ENCODE data around the gene STYXL1.

GRCh38 chr7:75948179-75948578, 99.6 kb downstream of the STYXL1 start:
- no peak for TF ChIP-seq CEBPB (IDR thresholded peaks at IDR 0.05)
- TF ChIP-seq NFIC (IDR thresholded peaks at IDR 0.05): no peak
- TF ChIP-seq MAX (IDR thresholded peaks at IDR 0.05): no peak
- no peak for TF ChIP-seq TAF1 (IDR thresholded peaks at IDR 0.05; ENCODE audit: low read depth)
- no peak for TF ChIP-seq EP300 (IDR thresholded peaks at IDR 0.05; ENCODE audit: borderline replicate concordance)
- no peak for TF ChIP-seq FOXM1 (IDR thresholded peaks at IDR 0.05; ENCODE audit: borderline replicate concordance, low read depth)
- no peak for TF ChIP-seq USF1 (IDR thresholded peaks at IDR 0.05)
- TF ChIP-seq TCF12 (IDR thresholded peaks at IDR 0.05; ENCODE audit: low read depth): no peak
- TF ChIP-seq RAD21 (IDR thresholded peaks at IDR 0.05; ENCODE audit: low read depth): no peak
- no peak for TF ChIP-seq REST (IDR thresholded peaks at IDR 0.05; ENCODE audit: low read depth)
